IMR-90 (cell line): ENCODE measurements around the gene PRR27. TPM values are rescaled to one million over a fixed set of nuclear protein-coding genes. Genes with fewer than 3 reads are reported as not detected.

ENCODE experiments used
- ATAC-seq: fragments of 200-7000 bp; cut with Tn5 transposase; 2 replicates; pipeline ENCODE4 v1.9.1; 2020; ENCODE audit warnings: low read depth, mild to moderate bottlenecking, moderate library complexity
- BruUV-seq: library from RNA; stranded (reverse); fragments of 400-500 nt; replicated peaks from 2 replicates; lab custom pipeline; 2021; lab: Mats Ljungman, UMichigan
- CTCF ChIA-PET: fragments of 300-600 bp; formaldehyde crosslinking; extraction: SDS; loops from one replicate; lab custom pipeline; 2021; ENCODE audit warnings: antibody characterized with exemption; lab: Yijun Ruan, JAX
- POLR2A ChIA-PET: fragments of 300-600 bp; sonication (Branson Sonifier 250); formaldehyde crosslinking; loops from one replicate; lab custom pipeline; 2022; ENCODE audit warnings: antibody characterized with exemption; ENCODE audit not compliant: unreplicated experiment; lab: Charles Lee
- DNase-seq: peaks from one replicate; pipeline ENCODE4 v3.0.0; 2013
- H2AFZ ChIP-seq: replicated peaks from 2 replicates; pipeline ENCODE3; 2013; ENCODE audit warnings: low read length, mild to moderate bottlenecking; ENCODE audit not compliant: poor library complexity
- H2AK5ac ChIP-seq: 2 replicates; pipeline ENCODE4 v1.6.1; 2013; ENCODE audit warnings: low read depth, low read length, inconsistent platforms
- H2AK9ac ChIP-seq: replicated peaks from 2 replicates; pipeline ENCODE3; 2013; ENCODE audit warnings: mild to moderate bottlenecking, low read depth, low read length, moderate library complexity; ENCODE audit not compliant: poor library complexity
- H2BK120ac ChIP-seq: 2 replicates; pipeline ENCODE4 v1.6.1; 2013; ENCODE audit warnings: low read depth, low read length, inconsistent platforms
- H2BK15ac ChIP-seq: 3 replicates; pipeline ENCODE4 v1.6.1; 2013; ENCODE audit warnings: low read depth, low read length, inconsistent platforms
- H2BK20ac ChIP-seq: 2 replicates; pipeline ENCODE4 v1.6.1; 2013; ENCODE audit warnings: low read depth, mild to moderate bottlenecking, inconsistent platforms, low read length, moderate library complexity
- H2BK5ac ChIP-seq: 2 replicates; pipeline ENCODE4 v1.6.1; 2013; ENCODE audit warnings: mild to moderate bottlenecking, low read depth, low read length, inconsistent platforms; ENCODE audit not compliant: poor library complexity, severe bottlenecking
- H3K14ac ChIP-seq: replicated peaks from 2 replicates; pipeline ENCODE4 v1.6.1; 2013; ENCODE audit warnings: low read depth, low read length, inconsistent platforms
- H3K18ac ChIP-seq: 2 replicates; pipeline ENCODE4 v1.6.1; 2013; ENCODE audit warnings: low read depth, low read length, control low read depth
- H3K23ac ChIP-seq: 2 replicates; pipeline ENCODE4 v1.6.1; 2013; ENCODE audit warnings: low read depth, low read length, inconsistent platforms
- H3K27ac ChIP-seq: 2 replicates; pipeline ENCODE4 v1.5.1; 2013; ENCODE audit warnings: mild to moderate bottlenecking, control low read depth, low read length; ENCODE audit not compliant: insufficient read depth
- H3K27me3 ChIP-seq: 2 replicates; pipeline ENCODE4 v1.6.1; 2013; ENCODE audit warnings: low read length; ENCODE audit not compliant: control insufficient read depth, insufficient read depth
- H3K36me3 ChIP-seq: 2 replicates; pipeline ENCODE4 v1.6.1; 2013; ENCODE audit warnings: low read length, mixed read lengths; ENCODE audit not compliant: control insufficient read depth, insufficient read depth
- H3K4ac ChIP-seq: 2 replicates; pipeline ENCODE4 v1.6.1; 2013; ENCODE audit warnings: low read depth, low read length, inconsistent platforms
- H3K4me1 ChIP-seq: 2 replicates; pipeline ENCODE4 v1.6.1; 2013; ENCODE audit warnings: low read length, mixed read lengths; ENCODE audit not compliant: control insufficient read depth, insufficient read depth
- H3K4me2 ChIP-seq: 2 replicates; pipeline ENCODE4 v1.6.1; 2013; ENCODE audit warnings: low read depth, mild to moderate bottlenecking, control low read depth, low read length, moderate library complexity
- H3K4me3 ChIP-seq: 2 replicates; pipeline ENCODE4 v1.5.1; 2013; ENCODE audit warnings: low read depth, mild to moderate bottlenecking, control low read depth, low read length, moderate library complexity; ENCODE audit not compliant: insufficient read depth
- H3K56ac ChIP-seq: 2 replicates; pipeline ENCODE4 v1.6.1; 2013; ENCODE audit warnings: low read length, inconsistent platforms; ENCODE audit not compliant: insufficient read depth; ENCODE audit errors: extremely low read depth
- H3K79me1 ChIP-seq, 2 experiments: 2 replicates each; pipeline ENCODE4 v1.6.1; 2013; ENCODE audit warnings: low read length in 2 of 2, inconsistent platforms in 1 of 2, low read depth in 1 of 2
- H3K9ac ChIP-seq: 2 replicates; pipeline ENCODE4 v1.6.1; 2013; ENCODE audit warnings: low read depth, low read length, control low read depth
- H3K9me1 ChIP-seq: 2 replicates; pipeline ENCODE4 v1.6.1; 2013; ENCODE audit warnings: low read length, inconsistent platforms; ENCODE audit not compliant: insufficient read depth
- H3K9me3 ChIP-seq: 2 replicates; pipeline ENCODE4 v1.6.1; 2013; ENCODE audit warnings: low read length; ENCODE audit not compliant: control insufficient read depth, insufficient read depth
- H4K20me1 ChIP-seq: 2 replicates; pipeline ENCODE4 v1.6.1; 2013; ENCODE audit warnings: low read length, inconsistent platforms; ENCODE audit not compliant: insufficient read depth
- H4K5ac ChIP-seq: 2 replicates; pipeline ENCODE4 v1.6.1; 2013; ENCODE audit warnings: mild to moderate bottlenecking, low read depth, low read length, control low read depth
- H4K8ac ChIP-seq, 2 experiments: 2 replicates each; pipeline ENCODE4 v1.6.1; 2013; ENCODE audit warnings: low read depth in 2 of 2, low read length in 2 of 2, control low read depth in 1 of 2, inconsistent platforms in 1 of 2
- H4K91ac ChIP-seq: 2 replicates; pipeline ENCODE4 v1.6.1; 2013; ENCODE audit warnings: low read depth, low read length, inconsistent platforms; ENCODE audit not compliant: insufficient read depth
- CEBPB ChIP-seq: IDR thresholded peaks from 2 replicates; pipeline ENCODE4 v1.6.1; 2012; ENCODE audit warnings: low read depth, low read length, improper control_type of control experiment
- FOS ChIP-seq: fragments of 150-350 bp; IDR thresholded peaks from 2 replicates; pipeline ENCODE4 v1.6.1; 2016; ENCODE audit warnings: low read depth, low read length
- MAZ ChIP-seq: IDR thresholded peaks from 2 replicates; pipeline ENCODE4 v1.6.1; 2012; ENCODE audit warnings: low read depth, mild to moderate bottlenecking, low read length, improper control_type of control experiment, moderate library complexity, borderline replicate concordance
- MXI1 ChIP-seq: IDR thresholded peaks from 2 replicates; pipeline ENCODE4 v1.6.1; 2012; ENCODE audit warnings: low read depth, mild to moderate bottlenecking, low read length, moderate library complexity, borderline replicate concordance
- NFE2L2 ChIP-seq: fragments of 150-350 bp; IDR thresholded peaks from 2 replicates; pipeline ENCODE4 v1.6.1; 2016; ENCODE audit warnings: low read depth, mild to moderate bottlenecking, low read length
- POLR2A ChIP-seq: IDR thresholded peaks from 2 replicates; pipeline ENCODE4 v1.6.1; 2012; ENCODE audit warnings: mild to moderate bottlenecking, low read depth, low read length
- RCOR1 ChIP-seq: IDR thresholded peaks from 2 replicates; pipeline ENCODE4 v1.6.1; 2012; ENCODE audit warnings: mild to moderate bottlenecking, low read length, improper control_type of control experiment; ENCODE audit not compliant: insufficient replicate concordance
- WGBS, 2 experiments: methylation state at CpG; one replicate each; pipeline versions ENCODE4 v1.1.5 to v1.1.7; 2013; ENCODE audit warnings: missing lambda C conversion rate in 2 of 2; ENCODE audit not compliant: insufficient read length in 1 of 2; ENCODE audit errors: extremely low coverage in 2 of 2; 5-methylcytosine and 5-hydroxymethylcytosine counted together
- dilution Hi-C: fragments of 300-500 bp; cut with HindIII; formaldehyde crosslinking; loops from one replicate; pipeline ENCODE4 v1.14.3; 2018; ENCODE audit warnings: low sequenced_read_pairs; ENCODE audit not compliant: unreplicated experiment
- in situ Hi-C: fragments of 300-500 bp; cut with MboI; formaldehyde crosslinking; loops from 3 replicates; pipeline ENCODE4 v1.14.3; 2019; ENCODE audit warnings: low sequenced_read_pairs, inconsistent platforms, mixed read lengths
- intact Hi-C: fragments of 100-400 bp; cut with micrococcal nuclease; formaldehyde crosslinking; loops from 2 replicates; pipeline ENCODE4 v1.10.0; 2022
- polyA plus RNA-seq, 3 experiments: library from polyadenylated mRNA; depleted of rRNA; stranded (reverse); fragments of >200 nt; gene quantifications; 2 replicates each; pipeline ENCODE4 v1.2.3, GENCODE V29; 2012; ENCODE audit warnings: low replicate concordance in 1 of 3
- total RNA-seq: library from RNA; depleted of rRNA; stranded (reverse); fragments of >200 nt; gene quantifications from 2 replicates; pipeline ENCODE4 v1.2.3, GENCODE V29; 2012
- TF ChIP-seq, protein P1 (sequence below): conservative IDR thresholded peaks from 2 replicates; pipeline ENCODE4 v1.5.1; 2012; ENCODE audit warnings: mild to moderate bottlenecking, low read depth, low read length, improper control_type of control experiment

Gene PRR27
- total and polyA plus RNA-seq, 2 of the 4 experiments (the other 2 are of a cell fraction), result not detected

- intact Hi-C loops, result no loop called here
- Histone ChIP-seq H3K14ac (no peak overlapping the region), H2AK5ac (no peak overlapping the region), H3K9me1 (no peaks in the 10 kb centered on the region), H4K8ac (no peak overlapping the region), H3K4me2 (no peak overlapping the region), H3K18ac (no peak overlapping the region), H3K9ac (no peak overlapping the region), H3K27me3 (no peaks in the 10 kb centered on the region), H4K91ac (no peak overlapping the region), H2BK5ac (no peak overlapping the region), H3K36me3 (no peaks in the 10 kb centered on the region), H3K9me3 (no peaks in the 10 kb centered on the region), H3K56ac (no peak overlapping the region), H3K4ac (no peak overlapping the region), H3K4me1 (no peaks in the 10 kb centered on the region), H2AK9ac (no peak overlapping the region), H4K5ac (no peak overlapping the region), H3K23ac (no peak overlapping the region), H2BK20ac (no peak overlapping the region), H3K4me3 (no peak overlapping the region), H3K79me1 (no peaks in the 10 kb centered on the region), H3K27ac (no peak overlapping the region), H2BK120ac (no peak overlapping the region), H4K20me1 (no peaks in the 10 kb centered on the region), H2AFZ (no peak overlapping the region), H2BK15ac (no peak overlapping the region)
- WGBS, 2 experiments, result no CpG with 5 or more reads among the region's 3 CpGs
- ChIA-PET POLR2A (no interaction called here), CTCF (no interaction called here)
- DNase-seq (no peak), ATAC-seq (no peak)
- in situ Hi-C loops, result no loop called here
- dilution Hi-C loops, result no loop called here
- TF ChIP-seq, protein P1, sequence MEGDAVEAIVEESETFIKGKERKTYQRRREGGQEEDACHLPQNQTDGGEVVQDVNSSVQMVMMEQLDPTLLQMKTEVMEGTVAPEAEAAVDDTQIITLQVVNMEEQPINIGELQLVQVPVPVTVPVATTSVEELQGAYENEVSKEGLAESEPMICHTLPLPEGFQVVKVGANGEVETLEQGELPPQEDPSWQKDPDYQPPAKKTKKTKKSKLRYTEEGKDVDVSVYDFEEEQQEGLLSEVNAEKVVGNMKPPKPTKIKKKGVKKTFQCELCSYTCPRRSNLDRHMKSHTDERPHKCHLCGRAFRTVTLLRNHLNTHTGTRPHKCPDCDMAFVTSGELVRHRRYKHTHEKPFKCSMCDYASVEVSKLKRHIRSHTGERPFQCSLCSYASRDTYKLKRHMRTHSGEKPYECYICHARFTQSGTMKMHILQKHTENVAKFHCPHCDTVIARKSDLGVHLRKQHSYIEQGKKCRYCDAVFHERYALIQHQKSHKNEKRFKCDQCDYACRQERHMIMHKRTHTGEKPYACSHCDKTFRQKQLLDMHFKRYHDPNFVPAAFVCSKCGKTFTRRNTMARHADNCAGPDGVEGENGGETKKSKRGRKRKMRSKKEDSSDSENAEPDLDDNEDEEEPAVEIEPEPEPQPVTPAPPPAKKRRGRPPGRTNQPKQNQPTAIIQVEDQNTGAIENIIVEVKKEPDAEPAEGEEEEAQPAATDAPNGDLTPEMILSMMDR, result no peak
- TF ChIP-seq RCOR1 (no peak), CEBPB (no peak), POLR2A (no peak), MXI1 (no peak), MAZ (no peak), FOS (no peak), NFE2L2 (no peak)
- BruUV-seq, result no TSS peak
These were observed 2.8 kb upstream of the PRR27 start for GRCh38 chr4:70151271-70151670.
